GM23338 (cell line): Measurements from ENCODE around the gene CD47. TPM values are rescaled to one million over a fixed set of nuclear protein-coding genes. Genes with fewer than 3 reads are reported as not detected.

Source experiments
- ATAC-seq: fragments of 200-7000 bp; cut with Tn5 transposase; 3 replicates; pipeline ENCODE4 v1.9.1; 2020
- DNase-seq: peaks from one replicate; pipeline ENCODE4 v3.0.0-alpha.2; 2015; ENCODE audit warnings: low spot score
- H2AFZ ChIP-seq: fragments of 200-600 bp; sonication (generic); 2 replicates; pipeline ENCODE4 v1.8.0; 2016; ENCODE audit warnings: antibody characterized with exemption, mild to moderate bottlenecking, moderate library complexity
- H3F3A ChIP-seq: fragments of 200-600 bp; sonication (generic); replicated peaks from 2 replicates; pipeline ENCODE4 v1.8.0; 2017; ENCODE audit warnings: antibody characterized with exemption, mixed run types, low read depth
- H3K27ac ChIP-seq: fragments of 200-600 bp; sonication (generic); 2 replicates; pipeline ENCODE4 v1.6.1; 2016; ENCODE audit warnings: low read depth
- H3K27me3 ChIP-seq: fragments of 200-600 bp; sonication (generic); 2 replicates; pipeline ENCODE4 v1.8.0; 2016; ENCODE audit warnings: mild to moderate bottlenecking, mixed run types, moderate library complexity; ENCODE audit not compliant: insufficient read depth
- H3K36me3 ChIP-seq: fragments of 200-600 bp; sonication (generic); 2 replicates; pipeline ENCODE4 v1.8.0; 2016; ENCODE audit warnings: mild to moderate bottlenecking; ENCODE audit not compliant: insufficient read depth
- H3K4me1 ChIP-seq: fragments of 200-600 bp; sonication (generic); 2 replicates; pipeline ENCODE4 v1.8.0; 2016; ENCODE audit warnings: mild to moderate bottlenecking, moderate library complexity; ENCODE audit not compliant: insufficient read depth
- H3K4me2 ChIP-seq: fragments of 200-600 bp; sonication (generic); 2 replicates; pipeline ENCODE4 v1.7.1; 2017; ENCODE audit warnings: mixed run types
- H3K4me3 ChIP-seq: fragments of 200-600 bp; sonication (generic); 2 replicates; pipeline ENCODE4 v1.6.1; 2016; ENCODE audit warnings: mixed run types
- H3K79me2 ChIP-seq: fragments of 200-600 bp; sonication (generic); replicated peaks from 2 replicates; pipeline ENCODE4 v1.8.0; 2017; ENCODE audit warnings: mild to moderate bottlenecking; ENCODE audit not compliant: insufficient read depth
- H3K9me2 ChIP-seq: fragments of 200-600 bp; sonication (generic); 2 replicates; pipeline ENCODE4 v1.8.0; 2017; ENCODE audit not compliant: insufficient read depth
- H4K20me1 ChIP-seq: fragments of 200-600 bp; sonication (generic); replicated peaks from 2 replicates; pipeline ENCODE4 v1.8.0; 2017; ENCODE audit warnings: mild to moderate bottlenecking; ENCODE audit not compliant: insufficient read depth
- H3K27ac Mint-ChIP-seq: 2 replicates; pipeline ENCODE4 v1.8.0; 2020; ENCODE audit warnings: inconsistent platforms, mild to moderate bottlenecking, moderate library complexity, mixed read lengths
- H3K27me3 Mint-ChIP-seq: 3 replicates; pipeline ENCODE4 v1.8.0; 2022; ENCODE audit warnings: low read depth, mild to moderate bottlenecking, moderate library complexity, mixed read lengths, inconsistent platforms; ENCODE audit not compliant: insufficient read depth, poor library complexity
- H3K36me3 Mint-ChIP-seq: 3 replicates; pipeline ENCODE4 v1.8.0; 2021; ENCODE audit warnings: low read depth, mild to moderate bottlenecking, inconsistent platforms, moderate library complexity, mixed read lengths
- H3K4me1 Mint-ChIP-seq: 3 replicates; pipeline ENCODE4 v1.8.0; 2020; ENCODE audit warnings: mild to moderate bottlenecking, inconsistent platforms, mixed read lengths
- H3K4me3 Mint-ChIP-seq: 3 replicates; pipeline ENCODE4 v1.8.0; 2021; ENCODE audit warnings: moderate library complexity, mild to moderate bottlenecking, inconsistent platforms, mixed read lengths
- H3K9me3 Mint-ChIP-seq: 3 replicates; pipeline ENCODE4 v1.8.0; 2020; ENCODE audit warnings: moderate library complexity, mild to moderate bottlenecking, inconsistent platforms, mixed read lengths
- CREB1 ChIP-seq: fragments of 250-450 bp; sonication (Bioruptor Pico); IDR thresholded peaks from 2 replicates; pipeline ENCODE4 v1.5.0; 2020; ENCODE audit warnings: low read depth, mild to moderate bottlenecking, moderate library complexity
- CTCF ChIP-seq, 2 experiments: fragments of 200-600 bp in 1 of 2; sonication (generic) in 1 of 2; conservative IDR thresholded peaks; 2 replicates each; pipeline versions ENCODE4 v1.5.1 to v1.6.1; 2016 to 2017; ENCODE audit warnings: antibody characterized with exemption in 2 of 2, low read depth in 2 of 2, mild to moderate bottlenecking in 2 of 2, moderate library complexity in 1 of 2
- ETS1 ChIP-seq: IDR thresholded peaks from 2 replicates; pipeline ENCODE4 v1.6.1; 2016; ENCODE audit warnings: antibody characterized with exemption
- EZH2 ChIP-seq: fragments of 200-600 bp; sonication (generic); IDR thresholded peaks from one replicate; pipeline ENCODE4 v1.8.0; 2017; ENCODE audit warnings: antibody characterized with exemption, mild to moderate bottlenecking, low read depth; ENCODE audit not compliant: unreplicated experiment
- EZH2phosphoT487 ChIP-seq: fragments of 200-600 bp; sonication (generic); IDR thresholded peaks from one replicate; pipeline ENCODE4 v1.8.1; 2018; ENCODE audit warnings: antibody characterized with exemption; ENCODE audit not compliant: unreplicated experiment
- JUNB ChIP-seq: IDR thresholded peaks from one replicate; pipeline ENCODE4 v1.6.1; 2016; ENCODE audit warnings: antibody characterized with exemption; ENCODE audit not compliant: unreplicated experiment
- NANOG ChIP-seq: IDR thresholded peaks from 2 replicates; pipeline ENCODE4 v1.6.1; 2016; ENCODE audit warnings: antibody characterized with exemption, borderline replicate concordance
- POLR2AphosphoS5 ChIP-seq: IDR thresholded peaks from 2 replicates; pipeline ENCODE4 v1.6.1; 2016; ENCODE audit warnings: antibody characterized with exemption, low read depth
- REST ChIP-seq: IDR thresholded peaks from one replicate; pipeline ENCODE4 v1.6.1; 2018; ENCODE audit warnings: antibody characterized with exemption; ENCODE audit not compliant: unreplicated experiment
- STAT1 ChIP-seq: IDR thresholded peaks from one replicate; pipeline ENCODE4 v1.6.1; 2016; ENCODE audit warnings: antibody characterized with exemption; ENCODE audit not compliant: unreplicated experiment
- ZNF114 ChIP-seq: fragments of 250-450 bp; sonication (Bioruptor Pico); IDR thresholded peaks from 2 replicates; pipeline ENCODE4 v1.5.0; 2020; ENCODE audit warnings: mild to moderate bottlenecking, moderate library complexity
- ZNF331 ChIP-seq: fragments of 250-450 bp; sonication (Bioruptor Pico); IDR thresholded peaks from 2 replicates; pipeline ENCODE4 v1.5.0; 2020; ENCODE audit warnings: low read depth, mild to moderate bottlenecking, moderate library complexity
- ZNF462 ChIP-seq: fragments of 250-450 bp; sonication (Bioruptor Pico); IDR thresholded peaks from 2 replicates; pipeline ENCODE4 v1.5.0; 2020; ENCODE audit warnings: mild to moderate bottlenecking, moderate library complexity
- polyA plus RNA-seq: library from polyadenylated mRNA; unstranded; fragments of >200 nt; fragmentation: Nextera tagmentation; extraction: Ambion mirVana; gene quantifications from 2 replicates; pipeline ENCODE4 v1.2.1, GENCODE V29; 2016
- total RNA-seq: library from RNA; depleted of rRNA; stranded (reverse); fragments of >200 nt; shearing (Covaris generic); gene quantifications from 2 replicates; pipeline ENCODE4 v1.2.3, GENCODE V29; 2014

The CD47 gene
- total and polyA plus RNA-seq, 2 experiments from 2014 or later: 22.1 to 26.9 TPM

GRCh38 chr3:108079877-108080276, 11.0 kb downstream of the CD47 start:
- H3K79me2 ChIP-seq: no peaks in the 10 kb centered on the region
- no peaks in the 10 kb centered on the region for H4K20me1 ChIP-seq
- H3K9me2 ChIP-seq: no peaks in the 10 kb centered on the region
- TF ChIP-seq ZNF114 (no peak), JUNB (no peak), ZNF331 (CRISPR knock-in tag) (no peak), ZNF462 (CRISPR knock-in tag) (no peak), STAT1 (no peak), EZH2phosphoT487 (no peak), POLR2AphosphoS5 (no peak), EZH2 (no peak), REST (no peak), CTCF (conservative IDR thresholded peaks at IDR 0.05; ENCODE audit: low read depth in 2 of 2) (no peak), CREB1 (CRISPR knock-in tag) (no peak), NANOG (no peak), ETS1 (no peak)
- no peaks in the 10 kb centered on the region for H3K27me3 Mint-ChIP-seq
- H3K4me1 ChIP-seq: no peaks in the 10 kb centered on the region
- H2AFZ ChIP-seq: no peak overlapping the region
- no peak for ATAC-seq
- H3K36me3 ChIP-seq: no peaks in the 10 kb centered on the region
- H3K4me3 Mint-ChIP-seq: no peak overlapping the region
- H3K27ac ChIP-seq: no peak overlapping the region
- H3K36me3 Mint-ChIP-seq: no peaks in the 10 kb centered on the region
- H3K4me1 Mint-ChIP-seq: no peaks in the 10 kb centered on the region
- H3K4me3 ChIP-seq: no peak overlapping the region
- no peaks in the 10 kb centered on the region for H3K9me3 Mint-ChIP-seq
- H3F3A ChIP-seq: no peaks in the 10 kb centered on the region
- H3K27ac Mint-ChIP-seq: no peak overlapping the region
- no peak overlapping the region for H3K4me2 ChIP-seq
- no peaks in the 10 kb centered on the region for H3K27me3 ChIP-seq
- no peak for DNase-seq
